ENCODE data around the gene ANKMY1.

ANKMY1 gene

DNA sequence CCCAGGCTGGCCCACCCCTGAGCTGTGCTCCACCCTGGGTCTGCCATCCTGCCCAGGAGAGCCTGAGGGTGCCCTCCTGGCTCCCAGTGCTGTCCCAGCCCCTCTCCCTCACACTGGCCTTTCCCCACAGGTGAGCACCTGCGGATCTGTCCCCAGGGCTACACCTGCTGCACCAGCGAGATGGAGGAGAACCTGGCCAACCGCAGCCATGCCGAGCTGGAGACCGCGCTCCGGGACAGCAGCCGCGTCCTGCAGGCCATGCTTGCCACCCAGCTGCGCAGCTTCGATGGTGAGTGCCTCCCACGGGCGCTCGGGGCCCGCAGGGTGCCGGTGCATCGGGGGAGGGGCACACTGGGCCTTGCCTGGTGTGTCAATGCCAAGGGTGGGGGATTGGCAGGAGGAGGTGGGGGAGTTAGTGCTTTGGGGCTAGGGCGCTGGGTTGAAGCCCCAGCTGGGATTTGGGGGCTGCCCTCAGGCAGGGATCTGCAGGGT is 98.8 kb downstream of the ANKMY1 start:
- Histone ChIP-seq H3K27ac (peak overlapping the region; percentile 78), H3K36me3 (peaks cover 5% of the 10 kb centered on the region), H3K9me3 (ENCODE audit: severe bottlenecking) (no peaks in the 10 kb centered on the region), H3K27me3 (ENCODE audit: insufficient read depth, low read depth, severe bottlenecking) (no peaks in the 10 kb centered on the region), H3K4me3 (ENCODE audit: low read depth, low read length) (no peak overlapping the region)
- peak; percentile 11 for DNase-seq
- TF ChIP-seq, protein P1, sequence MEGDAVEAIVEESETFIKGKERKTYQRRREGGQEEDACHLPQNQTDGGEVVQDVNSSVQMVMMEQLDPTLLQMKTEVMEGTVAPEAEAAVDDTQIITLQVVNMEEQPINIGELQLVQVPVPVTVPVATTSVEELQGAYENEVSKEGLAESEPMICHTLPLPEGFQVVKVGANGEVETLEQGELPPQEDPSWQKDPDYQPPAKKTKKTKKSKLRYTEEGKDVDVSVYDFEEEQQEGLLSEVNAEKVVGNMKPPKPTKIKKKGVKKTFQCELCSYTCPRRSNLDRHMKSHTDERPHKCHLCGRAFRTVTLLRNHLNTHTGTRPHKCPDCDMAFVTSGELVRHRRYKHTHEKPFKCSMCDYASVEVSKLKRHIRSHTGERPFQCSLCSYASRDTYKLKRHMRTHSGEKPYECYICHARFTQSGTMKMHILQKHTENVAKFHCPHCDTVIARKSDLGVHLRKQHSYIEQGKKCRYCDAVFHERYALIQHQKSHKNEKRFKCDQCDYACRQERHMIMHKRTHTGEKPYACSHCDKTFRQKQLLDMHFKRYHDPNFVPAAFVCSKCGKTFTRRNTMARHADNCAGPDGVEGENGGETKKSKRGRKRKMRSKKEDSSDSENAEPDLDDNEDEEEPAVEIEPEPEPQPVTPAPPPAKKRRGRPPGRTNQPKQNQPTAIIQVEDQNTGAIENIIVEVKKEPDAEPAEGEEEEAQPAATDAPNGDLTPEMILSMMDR (IDR thresholded peaks at IDR 0.05; ENCODE audit: low read depth, low read length), result no peak

DNA sequence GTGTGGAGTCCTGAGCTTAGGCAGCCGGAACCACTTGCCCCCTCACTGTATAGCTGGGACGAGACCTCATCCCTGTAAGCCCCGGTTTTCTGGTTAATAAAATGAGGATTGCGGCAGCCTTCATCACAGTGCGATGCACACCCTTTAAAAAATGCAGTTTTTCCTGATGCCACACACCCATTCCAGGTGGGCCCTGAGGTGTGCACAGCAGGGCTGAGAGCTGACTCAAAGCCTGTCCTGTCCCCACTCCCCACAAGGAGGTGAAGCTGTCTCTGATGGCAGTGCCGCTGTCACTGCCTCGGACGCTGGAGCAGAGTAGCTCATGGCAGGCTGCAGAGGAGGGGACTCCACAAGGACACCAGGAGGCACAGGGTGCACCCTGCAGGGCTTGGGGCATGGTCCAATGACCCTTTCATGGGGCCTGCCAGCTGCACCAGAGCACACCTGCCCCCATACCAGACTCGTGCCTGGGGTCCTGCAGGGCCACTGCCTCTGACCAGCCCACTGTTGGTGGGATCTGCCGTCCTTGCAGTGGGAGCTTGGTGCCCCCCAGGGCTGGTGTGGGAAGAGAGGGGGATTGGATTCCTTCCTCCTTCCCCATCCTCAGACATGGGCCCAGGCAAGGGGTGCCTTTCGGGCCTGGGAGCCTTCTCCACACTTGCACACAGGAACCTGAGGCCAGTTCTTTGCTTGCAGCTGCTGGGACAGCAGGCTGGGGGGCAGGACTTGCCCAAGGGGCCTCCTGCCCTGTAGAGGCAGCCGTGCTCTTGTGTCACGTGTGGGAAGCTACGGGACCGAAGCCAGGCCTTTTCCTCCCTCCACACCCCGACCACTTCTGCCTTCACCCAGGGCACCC is 99.5 kb downstream of the ANKMY1 start:
- Histone ChIP-seq H3K4me3 (ENCODE audit: low read depth, low read length) (no peak overlapping the region), H3K9me3 (ENCODE audit: severe bottlenecking) (no peaks in the 10 kb centered on the region), H3K27ac (no peak overlapping the region), H3K27me3 (ENCODE audit: insufficient read depth, low read depth, severe bottlenecking) (no peaks in the 10 kb centered on the region), H3K36me3 (peaks cover 4% of the 10 kb centered on the region)
- DNase-seq, result no peak
- TF ChIP-seq, protein P1 (IDR thresholded peaks at IDR 0.05; ENCODE audit: low read depth, low read length), result no peak

- Histone ChIP-seq H3K9me3 (ENCODE audit: severe bottlenecking) (no peaks in the 10 kb centered on the region), H3K36me3 (peaks cover 4% of the 10 kb centered on the region), H3K27me3 (ENCODE audit: insufficient read depth, low read depth, severe bottlenecking) (no peaks in the 10 kb centered on the region), H3K27ac (no peak overlapping the region), H3K4me3 (ENCODE audit: low read depth, low read length) (no peak overlapping the region)
- TF ChIP-seq, protein P1 (IDR thresholded peaks at IDR 0.05; ENCODE audit: low read depth, low read length), result no peak
- DNase-seq, result no peak
These were observed 100.4 kb downstream of the ANKMY1 start for GRCh38 chr2:240457223-240458043.

GRCh38 chr2:240456447-240457222 is 101.2 kb downstream of the ANKMY1 start:
- H3K4me3 ChIP-seq (ENCODE audit: low read depth, low read length), result no peak overlapping the region
- no peak for DNase-seq
- H3K27ac ChIP-seq, result no peak overlapping the region
- H3K9me3 ChIP-seq (ENCODE audit: severe bottlenecking), result no peaks in the 10 kb centered on the region
- TF ChIP-seq, protein P1 (IDR thresholded peaks at IDR 0.05; ENCODE audit: low read depth, low read length), result no peak
- H3K36me3 ChIP-seq, result no peaks in the 10 kb centered on the region
- no peaks in the 10 kb centered on the region for H3K27me3 ChIP-seq (ENCODE audit: insufficient read depth, low read depth, severe bottlenecking)

GRCh38 chr2:240455647-240456446 is 101.9 kb downstream of the ANKMY1 start:
- Histone ChIP-seq H3K4me3 (ENCODE audit: low read depth, low read length) (no peak overlapping the region), H3K36me3 (no peaks in the 10 kb centered on the region), H3K27me3 (ENCODE audit: insufficient read depth, low read depth, severe bottlenecking) (no peaks in the 10 kb centered on the region), H3K9me3 (ENCODE audit: severe bottlenecking) (no peaks in the 10 kb centered on the region), H3K27ac (no peak overlapping the region)
- TF ChIP-seq, protein P1 (IDR thresholded peaks at IDR 0.05; ENCODE audit: low read depth, low read length), result no peak
- no peak for DNase-seq
